Lower leg skin (tissue), 3 donors: Measurements from ENCODE around the gene IPCEF1.

Experiments used
- CTCF ChIP-seq, 3 donors: fragments of 450-650 bp; IDR thresholded peaks; one replicate each; pipeline ENCODE4 v1.5.1; 2016; ENCODE audit warnings: antibody characterized with exemption in 3 of 3, mild to moderate bottlenecking in 3 of 3, moderate library complexity in 2 of 3
- POLR2A ChIP-seq, 2 donors: fragments of 450-650 bp; IDR thresholded peaks; one replicate each; pipeline ENCODE4 v1.6.1; 2016 to 2017; ENCODE audit warnings: antibody characterized with exemption in 2 of 2, mild to moderate bottlenecking in 1 of 2, moderate library complexity in 1 of 2

DNA sequence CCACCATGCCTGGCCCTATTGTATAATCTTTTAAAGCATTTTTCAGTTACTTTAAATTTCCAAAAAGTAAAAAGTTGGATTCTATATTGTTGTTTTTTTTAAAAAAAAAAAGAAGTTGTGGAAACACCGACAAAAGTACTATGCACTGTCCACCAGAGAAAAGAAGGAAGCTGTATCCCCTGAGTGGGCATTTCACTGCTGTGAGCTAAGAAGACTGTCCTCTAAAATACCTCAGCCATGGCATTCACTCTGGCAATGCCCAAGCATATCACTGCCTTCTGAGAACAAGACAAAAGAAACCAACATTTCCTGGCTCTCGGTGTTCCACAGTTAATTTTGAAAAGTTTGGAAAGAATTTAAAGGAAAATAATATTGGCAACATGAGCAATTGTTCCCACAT lies 117.8 kb downstream of the IPCEF1 start:
- TF ChIP-seq CTCF (IDR thresholded peaks at IDR 0.05) (no peak), POLR2A (IDR thresholded peaks at IDR 0.05) (no peak)
